Adipocyte (in vitro differentiated cells): Measurements from ENCODE around the gene LIAS.

Experiments
- DNase-seq: peaks from one replicate; pipeline ENCODE4 v3.0.0-alpha.2; 2015; ENCODE audit warnings: low read depth
- H3K27me3 ChIP-seq: replicated peaks from 2 replicates; pipeline ENCODE4 v1.7.0; 2013; ENCODE audit warnings: mild to moderate bottlenecking, low read length, moderate library complexity; ENCODE audit not compliant: control insufficient read depth, insufficient read depth
- H3K36me3 ChIP-seq: 2 replicates; pipeline ENCODE4 v1.7.0; 2013; ENCODE audit warnings: low read length, mild to moderate bottlenecking, moderate library complexity; ENCODE audit not compliant: control insufficient read depth, insufficient read depth, severe bottlenecking
- H3K4me1 ChIP-seq: 2 replicates; pipeline ENCODE4 v1.7.0; 2013; ENCODE audit warnings: mild to moderate bottlenecking, low read length, moderate library complexity; ENCODE audit not compliant: control insufficient read depth, insufficient read depth
- H3K4me3 ChIP-seq: 2 replicates; pipeline ENCODE4 v1.7.0; 2013; ENCODE audit warnings: mild to moderate bottlenecking, low read length, moderate library complexity
- H3K9ac ChIP-seq: 2 replicates; pipeline ENCODE4 v1.7.0; 2013; ENCODE audit warnings: mild to moderate bottlenecking, low read length, moderate library complexity
- H3K9me3 ChIP-seq: 2 replicates; pipeline ENCODE4 v1.7.0; 2013; ENCODE audit warnings: mild to moderate bottlenecking, low read length, moderate library complexity; ENCODE audit not compliant: control insufficient read depth

The LIAS gene

DNA sequence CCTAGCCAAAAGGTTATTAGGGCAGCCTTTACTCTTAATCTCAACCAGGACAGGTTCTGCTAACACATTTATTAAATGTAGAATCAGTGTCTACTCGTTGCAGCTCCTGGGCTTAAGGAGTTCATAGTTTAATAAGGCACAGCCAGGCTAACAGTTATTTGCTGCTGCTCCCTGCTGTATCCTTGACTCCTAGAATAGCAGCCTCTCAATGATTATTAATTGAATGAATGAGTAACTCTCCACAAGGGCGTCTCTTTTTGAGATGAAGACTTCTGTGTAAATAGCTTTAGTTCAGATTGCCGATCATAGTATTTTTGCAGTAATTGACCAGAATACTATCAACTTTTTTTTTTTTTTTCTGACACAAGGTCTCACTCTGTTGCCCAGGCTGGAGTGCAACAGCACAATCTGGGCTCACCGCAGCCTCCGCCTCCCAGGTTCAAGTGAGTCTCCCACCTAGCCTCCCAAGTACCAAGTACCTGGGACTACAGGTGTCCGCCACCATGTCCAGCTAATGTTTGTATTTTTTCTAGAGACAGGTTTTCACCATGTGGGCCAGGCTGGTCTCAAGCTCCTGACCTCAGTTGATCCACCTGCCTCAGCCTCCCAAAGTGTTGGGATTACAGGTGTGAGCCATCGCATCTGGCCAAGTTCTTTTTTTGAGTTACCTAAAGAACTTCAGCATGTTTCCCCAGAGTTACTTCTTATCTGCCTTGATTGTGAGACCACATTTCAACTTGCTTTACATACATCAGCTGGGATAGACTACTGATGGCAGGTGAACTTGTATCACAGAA is 65.5 kb downstream of the LIAS start:
- no peak for DNase-seq
- Histone ChIP-seq H3K4me3 (peak overlapping the region; percentile 93), H3K27me3 (no peaks in the 10 kb centered on the region), H3K9ac (peak overlapping the region; percentile 76), H3K4me1 (peaks cover 46% of the 10 kb centered on the region), H3K9me3 (no peaks in the 10 kb centered on the region), H3K36me3 (peaks cover 10% of the 10 kb centered on the region)

DNA sequence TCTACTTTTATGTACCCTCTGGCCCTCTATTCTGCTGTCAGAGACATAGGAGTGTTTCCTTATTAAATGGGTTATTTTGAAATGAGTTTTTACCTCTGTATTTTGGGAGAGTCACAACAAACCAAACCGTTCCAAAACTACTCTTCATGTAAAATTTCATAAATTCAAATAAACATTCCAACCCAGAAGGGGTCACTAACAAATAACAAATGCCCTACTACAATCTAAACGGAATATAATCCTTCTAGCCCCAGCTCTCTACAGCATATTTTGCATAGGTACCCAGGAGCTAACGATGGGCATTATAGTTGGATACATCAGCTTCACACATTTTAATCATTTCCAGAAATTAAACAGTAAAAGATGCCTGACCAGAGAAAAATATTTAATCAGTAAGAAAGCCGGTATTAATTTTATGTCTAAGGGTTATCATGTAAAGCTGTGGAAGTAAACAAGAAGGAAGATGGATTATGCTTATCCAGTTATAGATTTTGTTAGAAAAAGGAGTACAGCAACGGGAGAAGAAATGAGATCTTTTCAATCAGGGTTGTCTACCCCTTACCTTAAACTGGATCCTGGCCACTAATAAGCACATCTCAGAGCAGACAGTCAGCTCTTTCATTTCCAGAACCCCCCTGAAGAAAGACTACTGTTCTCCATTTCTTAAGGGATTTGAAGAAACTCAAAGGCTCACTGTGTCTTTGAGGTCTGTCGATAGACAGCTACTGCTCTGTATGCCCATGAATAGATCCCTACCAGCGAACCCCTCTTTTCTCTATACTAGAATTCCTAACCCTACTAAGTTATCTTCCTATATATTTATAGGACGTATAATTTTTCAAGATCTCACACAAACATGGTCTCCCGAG is 67.2 kb downstream of the LIAS start:
- Histone ChIP-seq H3K27me3 (no peaks in the 10 kb centered on the region), H3K9ac (peak overlapping the region; percentile 95), H3K4me3 (peak overlapping the region; percentile 93), H3K4me1 (peaks cover 42% of the 10 kb centered on the region), H3K36me3 (no peaks in the 10 kb centered on the region), H3K9me3 (peaks cover 3% of the 10 kb centered on the region)
- DNase-seq, result peak; percentile 45

DNA sequence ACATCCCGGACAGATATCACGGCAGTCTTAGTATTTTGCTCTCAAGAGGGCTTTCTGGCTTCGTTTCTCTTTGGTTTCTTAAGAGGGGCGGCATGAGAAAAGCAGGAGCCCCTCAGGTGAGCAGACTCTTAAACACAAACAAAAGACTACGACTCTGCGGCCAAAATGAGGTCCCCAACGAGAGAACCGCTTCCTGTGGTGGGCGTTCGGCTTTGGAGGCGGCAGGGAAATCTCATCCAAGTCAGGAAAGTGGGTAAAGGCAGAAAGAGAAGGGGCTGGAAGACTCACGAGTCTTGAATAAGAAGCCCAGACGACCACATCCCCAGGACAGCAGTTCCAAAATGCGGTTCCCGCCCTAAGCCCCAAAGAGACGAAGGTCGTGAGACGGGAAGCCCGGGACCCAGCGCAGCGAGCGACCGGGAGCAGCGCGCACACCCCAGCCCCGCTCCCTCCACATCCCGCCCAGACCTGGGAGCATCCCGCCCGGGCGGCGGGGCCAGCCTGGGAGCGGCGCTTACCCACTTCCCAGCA is 68.0 kb downstream of the LIAS start:
- peaks cover 34% of the 10 kb centered on the region for H3K4me1 ChIP-seq
- H3K36me3 ChIP-seq, result no peaks in the 10 kb centered on the region
- H3K4me3 ChIP-seq, result peak overlapping the region; percentile 93
- peak overlapping the region; percentile 95 for H3K9ac ChIP-seq
- DNase-seq, result no peak
- peaks cover 3% of the 10 kb centered on the region for H3K9me3 ChIP-seq
- H3K27me3 ChIP-seq, result no peaks in the 10 kb centered on the region

DNA sequence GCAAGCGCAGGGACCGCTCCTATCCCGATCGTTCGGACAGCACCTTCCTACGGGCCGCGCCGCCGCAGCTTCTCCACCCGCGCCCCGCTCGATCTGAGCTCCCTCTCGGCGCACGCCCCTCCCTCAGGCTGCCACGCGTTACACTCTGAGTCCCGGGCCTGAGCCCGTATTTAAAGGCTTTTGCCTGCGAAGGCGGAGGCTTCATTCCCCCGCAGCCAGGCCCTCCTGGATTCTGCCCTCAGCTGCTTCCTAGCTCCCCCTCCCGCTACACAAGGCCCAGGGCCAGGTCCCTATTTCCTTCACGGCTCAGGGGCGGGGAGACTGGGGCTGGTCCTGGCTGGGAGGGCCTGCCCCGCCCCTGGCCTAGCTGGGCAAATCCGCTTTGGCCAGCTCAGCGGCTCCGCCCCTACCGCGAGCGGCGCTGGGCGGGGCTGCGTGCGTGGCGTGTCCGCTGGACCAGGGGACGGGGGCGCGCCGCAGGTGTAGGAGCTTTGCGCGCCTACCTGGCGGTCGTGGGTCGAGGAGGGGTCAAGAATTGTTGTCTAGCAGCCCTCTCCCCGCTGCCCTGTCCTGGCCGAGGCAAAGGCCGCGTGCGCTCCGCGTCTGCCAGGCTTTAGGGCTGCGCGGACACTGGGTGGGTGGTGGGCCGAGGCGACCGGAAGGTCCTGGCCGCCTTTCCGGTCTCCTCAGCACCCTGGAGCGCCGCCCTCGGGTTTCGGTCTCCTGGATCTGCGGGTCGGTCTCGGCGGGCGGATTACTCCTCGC is 68.6 kb downstream of the LIAS start, which contains the start of gene UGDH:
TSS of gene UGDH (minus strand) at position 144 of the 765 bp plus-strand sequence. CDS start 5,927 bp downstream, outside the sequence.
- Histone ChIP-seq H3K4me1 (peaks cover 27% of the 10 kb centered on the region), H3K9ac (peak within 1 kb of the TSS; percentile 95), H3K27me3 (no peaks in the 10 kb centered on the region), H3K4me3 (peak within 1 kb of the TSS; percentile 93), H3K9me3 (peaks cover 3% of the 10 kb centered on the region), H3K36me3 (no peaks in the 10 kb centered on the region)
- DNase-seq, result peak; percentile 99

DNA sequence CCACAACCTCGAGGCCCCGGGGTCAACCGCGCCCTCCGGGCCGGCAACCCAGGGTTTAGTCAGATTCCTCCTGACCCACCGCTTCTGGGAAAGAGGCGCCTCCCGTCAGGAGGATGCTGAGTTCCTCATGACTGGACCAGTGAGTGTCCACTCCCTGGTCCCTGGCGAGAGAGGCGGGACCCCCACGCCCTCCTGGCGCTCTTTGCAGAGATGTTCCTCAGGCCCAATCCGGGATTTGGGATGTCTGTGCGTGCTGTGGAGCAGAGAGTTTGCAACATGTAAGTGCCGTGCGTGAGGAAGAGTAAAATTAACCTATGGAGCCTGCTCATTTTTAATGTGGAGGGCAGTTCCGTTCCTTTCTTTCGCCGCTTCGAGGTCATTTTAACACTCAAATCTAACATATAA is 69.2 kb downstream of the LIAS start:
- Histone ChIP-seq H3K27me3 (no peaks in the 10 kb centered on the region), H3K4me1 (peaks cover 22% of the 10 kb centered on the region), H3K9me3 (peaks cover 3% of the 10 kb centered on the region), H3K9ac (peak overlapping the region; percentile 95), H3K36me3 (no peaks in the 10 kb centered on the region), H3K4me3 (peak overlapping the region; percentile 93)
- peak; percentile 90 for DNase-seq
